Adrenal gland (tissue), 12 donors: ENCODE data around the gene MOGAT3. TPM values are rescaled to one million over a fixed set of nuclear protein-coding genes. Genes with fewer than 3 reads are reported as not detected.
A peak's percentile ranks its signal among the peaks of the same experiment; 100 is the strongest.

ENCODE experiments used
- DNase-seq, 7 donors: peaks; one replicate each; pipeline ENCODE4 v3.0.0-alpha.2; 2019 to 2020
- H3K27ac ChIP-seq, 5 donors: fragments of 200-600 bp; sonication (generic) in 4 of 5; 1 replicate in 3 of 5; 2 replicates in 2 of 5; pipeline versions ENCODE4 v1.5.1 to v1.8.0; 2016 to 2020; ENCODE audit warnings: mild to moderate bottlenecking in 1 of 5
- H3K27me3 ChIP-seq: fragments of 200-600 bp; 2 replicates; pipeline ENCODE4 v1.8.0; 2021
- H3K36me3 ChIP-seq, 2 donors: fragments of 200-600 bp; replicated peaks in 1 of 2; 1 replicate in 1 of 2; 2 replicates in 1 of 2; pipeline versions ENCODE4 v1.5.1 to v1.8.0; 2018 to 2022
- H3K4me1 ChIP-seq, 2 donors: fragments of 200-600 bp; replicated peaks in 1 of 2; 1 replicate in 1 of 2; 2 replicates in 1 of 2; pipeline versions ENCODE4 v1.5.1 to v1.8.0; 2018 to 2021
- H3K4me3 ChIP-seq, 4 donors: fragments of 200-600 bp; sonication (generic) in 3 of 4; one replicate each; pipeline ENCODE4 v1.5.1; 2016 to 2018
- H3K9me3 ChIP-seq, 3 donors: fragments of 200-600 bp; sonication (generic) in 1 of 3; replicated peaks in 1 of 3; 1 replicate in 2 of 3; 2 replicates in 1 of 3; pipeline versions ENCODE4 v1.5.1 to v1.8.0; 2016 to 2021
- CTCF ChIP-seq, 6 experiments: fragments of 450-650 bp in 4 of 6; fragments of 200-600 bp in 2 of 6; sonication (generic) in 1 of 6; IDR thresholded peaks; 1 replicate in 5 of 6; 2 replicates in 1 of 6; pipeline versions ENCODE4 v1.5.1 to v1.8.0; 2016 to 2021; ENCODE audit warnings: antibody characterized with exemption in 6 of 6, mild to moderate bottlenecking in 2 of 6, moderate library complexity in 1 of 6
- POLR2A ChIP-seq, 2 donors: fragments of 450-650 bp; IDR thresholded peaks; one replicate each; pipeline ENCODE4 v1.6.1; 2017; ENCODE audit warnings: antibody characterized with exemption in 2 of 2, mild to moderate bottlenecking in 2 of 2, moderate library complexity in 1 of 2
- WGBS, 4 donors: extraction: QIAGEN DNeasy Blood & Tissue Kit in 2 of 4; methylation state at CpG; one replicate each; pipeline versions ENCODE4 v1.1.5 to v1.1.7; 2013 to 2017; 5-methylcytosine and 5-hydroxymethylcytosine counted together
- intact Hi-C, 2 donors: fragments of 100-400 bp; cut with DNase I; formaldehyde crosslinking; loops; one replicate each; pipeline versions ENCODE4 v1.14.1 to v1.15.0; 2022 to 2023
- polyA plus RNA-seq, 3 donors: library from polyadenylated mRNA; stranded (reverse); fragments of 200-250 nt in 2 of 3; fragments of 350-450 nt in 1 of 3; fragmentation: Illumina TruSeq in 1 of 3; extraction: RNeasy Lipid Tissue Mini Kit (QIAGEN cat#74804) in 1 of 3; gene quantifications; one replicate each; pipeline ENCODE4 v1.2.3, GENCODE V29; 2013 to 2014
- total RNA-seq, 9 donors: library from RNA; depleted of rRNA in 4 of 9; stranded (reverse); fragments of >200 nt in 4 of 9; fragments of 120-200 nt in 1 of 9; fragmentation: NEBNext Ultra II Directional in 1 of 9; extraction: Animal tissue kit (Norgen Biotek cat#: 25700) in 1 of 9; gene quantifications; one replicate each; pipeline versions ENCODE4 v1.1.0 to v1.2.4, GENCODE V29; 2013 to 2023
- donor health status: healthy with polysubstance abuse.
- donor health status: Bipolar disorder and iron deficiency.
- donor health status: DM: yes; HTN: yes; CAD: no.
- donor health status: DM: no; HTN: no; CAD: no.
- donor health status: DM: no; HTN: no; CAD: no.
- donor health status: DM: yes; HTN: yes; CAD: no.

Gene MOGAT3
- total and polyA plus RNA-seq, 12 donors = not detected

GRCh38 chr7:101159696-101160674 lies 40.9 kb downstream of the MOGAT3 start:
- intact Hi-C loops = loop anchor here in 1 of 2 donors (10.0 kb wide), 1 partner anchor 265 kb away; the partner anchor contains the start of gene ACHE
- Histone ChIP-seq H3K36me3 (peaks cover 0 to 20% of the 10 kb centered on the region in 2 donors), H3K9me3 (no peaks in the 10 kb centered on the region), H3K27me3 (peaks cover 11% of the 10 kb centered on the region), H3K27ac (peak overlapping the region in 2 of 5 donors; percentile 56 to 74), H3K4me1 (peaks cover 10 to 31% of the 10 kb centered on the region in 2 donors), H3K4me3 (no peak overlapping the region)
- peak in 4 of 7 donors; percentile 43 to 74 (median 52) for DNase-seq
- WGBS, 4 donors = 53 to 84% (median 76%) methylated on average over 18 to 31 of the region's 31 CpGs
- no peak for TF ChIP-seq POLR2A (IDR thresholded peaks at IDR 0.05)
- no peak for TF ChIP-seq CTCF (IDR thresholded peaks at IDR 0.05)

GRCh38 chr7:101156866-101157589 lies 43.8 kb downstream of the MOGAT3 start:
- Histone ChIP-seq H3K27me3 (no peaks in the 10 kb centered on the region), H3K4me1 (peaks cover 0 to 10% of the 10 kb centered on the region in 2 donors), H3K36me3 (peaks cover 0 to 20% of the 10 kb centered on the region in 2 donors), H3K27ac (no peak overlapping the region), H3K4me3 (no peak overlapping the region), H3K9me3 (no peaks in the 10 kb centered on the region)
- intact Hi-C loops = no loop called here
- WGBS, 4 donors = 87 to 92% (median 92%) methylated on average over 11 to 14 of the region's 14 CpGs
- TF ChIP-seq POLR2A (IDR thresholded peaks at IDR 0.05) (no peak), CTCF (IDR thresholded peaks at IDR 0.05) (no peak)
- no peak for DNase-seq

GRCh38 chr7:101156277-101156676 lies 44.6 kb downstream of the MOGAT3 start:
- no peak overlapping the region for H3K4me3 ChIP-seq
- peaks cover 0 to 20% of the 10 kb centered on the region in 2 donors for H3K36me3 ChIP-seq
- H3K27ac ChIP-seq = no peak overlapping the region
- peaks cover 0 to 10% of the 10 kb centered on the region in 2 donors for H3K4me1 ChIP-seq
- 80 to 87% (median 85%) methylated on average over 6 of the region's 6 CpGs for WGBS, 4 donors
- no peaks in the 10 kb centered on the region for H3K27me3 ChIP-seq
- no peak for DNase-seq
- intact Hi-C loops = no loop called here
- H3K9me3 ChIP-seq = no peaks in the 10 kb centered on the region
- TF ChIP-seq POLR2A (IDR thresholded peaks at IDR 0.05) = no peak
- no peak for TF ChIP-seq CTCF (IDR thresholded peaks at IDR 0.05)

GRCh38 chr7:101155303-101155702 lies 45.5 kb downstream of the MOGAT3 start:
- TF ChIP-seq POLR2A (IDR thresholded peaks at IDR 0.05) = no peak
- no peak for TF ChIP-seq CTCF (IDR thresholded peaks at IDR 0.05)
- peaks cover 0 to 20% of the 10 kb centered on the region in 2 donors for H3K36me3 ChIP-seq

More at GRCh38 chr7:101155303-101155702, 45.5 kb downstream of the MOGAT3 start:
- DNase-seq = no peak
- Histone ChIP-seq H3K27me3 (no peaks in the 10 kb centered on the region), H3K4me3 (peak overlapping the region in 2 of 4 donors; percentile 83 to 90), H3K4me1 (peaks cover 0 to 10% of the 10 kb centered on the region in 2 donors), H3K9me3 (no peaks in the 10 kb centered on the region), H3K27ac (no peak overlapping the region)
- intact Hi-C loops = no loop called here
- WGBS, 4 donors = 58 to 72% (median 64%) methylated on average over 4 of the region's 4 CpGs
